ENCODE data around the gene GLB1L.

- TF ChIP-seq EZH2 (IDR thresholded peaks at IDR 0.05; ENCODE audit: borderline replicate concordance, low read depth, low read length, poor library complexity, severe bottlenecking), result no peak
- TF ChIP-seq CTCF (conservative IDR thresholded peaks at IDR 0.05; ENCODE audit: low read depth, low read length), result no peak
Measured at GRCh38 chr2:219230059-219230540, 15.1 kb downstream of the GLB1L start.
